HCT116 (cell line): ENCODE results near the gene FGF6. TPM values are rescaled to one million over a fixed set of nuclear protein-coding genes. Genes with fewer than 3 reads are reported as not detected.

Source experiments
- ATAC-seq: fragments of 200-7000 bp; cut with Tn5 transposase; 2 replicates; pipeline ENCODE4 v1.9.1; 2020; ENCODE audit warnings: mild to moderate bottlenecking, moderate library complexity
- BruUV-seq: library from RNA; stranded (reverse); fragments of 400-500 nt; replicated peaks from 2 replicates; lab custom pipeline; 2021; lab: Mats Ljungman, UMichigan
- CTCF ChIA-PET: fragments of 300-600 bp; sonication (Branson Sonifier 250); formaldehyde crosslinking; loops from one replicate; lab custom pipeline; 2021; ENCODE audit warnings: antibody characterized with exemption; lab: Charles Lee
- POLR2A ChIA-PET: fragments of 300-600, 350-600 bp; sonication (Branson Sonifier 250); formaldehyde crosslinking; loops from one replicate; lab custom pipeline; 2021; ENCODE audit warnings: antibody characterized with exemption; lab: Charles Lee
- RAD21 ChIA-PET, 2 experiments: fragments of 300-600 bp; sonication (Branson Sonifier 250); formaldehyde crosslinking; loops; one replicate each; lab custom pipeline; 2023; ENCODE audit warnings: low total read pairs in 2 of 2; ENCODE audit not compliant: uncharacterized antibody in 2 of 2, unreplicated experiment in 2 of 2, low non-redundant PET in 1 of 2; lab: Charles Lee
- DNase-seq: peaks from one replicate; pipeline ENCODE4 v3.0.0-alpha.2; 2010; ENCODE audit warnings: low read depth, low spot score
- H2AFZ ChIP-seq: fragments of 200-600 bp; shearing (Covaris generic), sonication (generic); 2 replicates; pipeline ENCODE4 v1.6.1; 2017; ENCODE audit warnings: low read depth, mixed run types, mixed read lengths, antibody characterized with exemption, low read length; ENCODE audit not compliant: poor library complexity, severe bottlenecking
- H3K27ac ChIP-seq: 2 replicates; pipeline ENCODE4 v1.5.1; 2012; ENCODE audit warnings: low read depth, low read length
- H3K27me3 ChIP-seq: fragments of 200-600 bp; sonication (generic); 2 replicates; pipeline ENCODE4 v1.6.1; 2016; ENCODE audit warnings: mixed run types, low read length, mixed read lengths; ENCODE audit not compliant: insufficient read depth
- H3K36me3 ChIP-seq, 2 experiments: fragments of 200-500 bp in 1 of 2; fragments of 200-600 bp in 1 of 2; sonication (Bioruptor generic) in 1 of 2; sonication (generic) in 1 of 2; 2 replicates each; pipeline versions ENCODE4 v1.5.1 to v1.6.1; 2014 to 2016; ENCODE audit warnings: low read length in 2 of 2, inconsistent platforms in 1 of 2, mixed read lengths in 1 of 2, mixed run types in 1 of 2; ENCODE audit not compliant: insufficient read depth in 2 of 2, control insufficient read depth in 1 of 2
- H3K4me1 ChIP-seq, 2 experiments: fragments of 200-600 bp in 1 of 2; sonication (generic) in 1 of 2; 2 replicates each; pipeline versions ENCODE4 v1.5.1 to v1.6.1; 2012 to 2017; ENCODE audit warnings: low read length in 2 of 2, inconsistent platforms in 1 of 2, mild to moderate bottlenecking in 1 of 2, mixed read lengths in 1 of 2, mixed run types in 1 of 2, moderate library complexity in 1 of 2; ENCODE audit not compliant: insufficient read depth in 2 of 2, control insufficient read depth in 1 of 2
- H3K4me2 ChIP-seq: fragments of 200-600 bp; sonication (generic); 2 replicates; pipeline ENCODE4 v1.6.1; 2017; ENCODE audit warnings: mixed run types, low read length, mixed read lengths
- H3K4me3 ChIP-seq, 2 experiments: fragments of 200-600 bp in 1 of 2; sonication (generic) in 1 of 2; replicated peaks in 1 of 2; 2 replicates each; pipeline ENCODE4 v1.5.1; 2011 to 2016; ENCODE audit warnings: low read length in 2 of 2, control low read depth in 1 of 2, low read depth in 1 of 2, mild to moderate bottlenecking in 1 of 2, mixed read lengths in 1 of 2, mixed run types in 1 of 2
- H3K79me2 ChIP-seq: fragments of 200-600 bp; sonication (generic); 2 replicates; pipeline ENCODE4 v1.6.1; 2017; ENCODE audit warnings: mild to moderate bottlenecking, mixed run types, low read length, moderate library complexity, mixed read lengths; ENCODE audit not compliant: insufficient read depth
- H3K9ac ChIP-seq: fragments of 200-600 bp; sonication (generic); 2 replicates; pipeline ENCODE4 v1.6.1; 2016; ENCODE audit warnings: low read length, mixed read lengths
- H3K9me2 ChIP-seq: fragments of 200-600 bp; sonication (generic), shearing (Covaris generic); 2 replicates; pipeline ENCODE4 v1.6.1; 2017; ENCODE audit warnings: mixed run types, mild to moderate bottlenecking, moderate library complexity; ENCODE audit not compliant: insufficient read depth
- H3K9me3 ChIP-seq, 2 experiments: fragments of 200-500 bp in 1 of 2; fragments of 200-600 bp in 1 of 2; sonication (Bioruptor generic) in 1 of 2; sonication (generic) in 1 of 2; 2 replicates each; pipeline ENCODE4 v1.6.1; 2014 to 2017; ENCODE audit warnings: low read length in 2 of 2, mixed read lengths in 2 of 2, inconsistent platforms in 1 of 2, low read depth in 1 of 2, mild to moderate bottlenecking in 1 of 2, mixed run types in 1 of 2, moderate library complexity in 1 of 2; ENCODE audit not compliant: control insufficient read depth in 1 of 2, insufficient read depth in 1 of 2
- H4K20me1 ChIP-seq: fragments of 200-600 bp; sonication (generic), shearing (Covaris generic); 2 replicates; pipeline ENCODE4 v1.6.1; 2017; ENCODE audit warnings: mixed run types, mild to moderate bottlenecking, moderate library complexity; ENCODE audit not compliant: insufficient read depth
- CBX3 ChIP-seq: IDR thresholded peaks from 2 replicates; pipeline ENCODE4 v1.6.1; 2012; ENCODE audit warnings: low read depth
- ELF1 ChIP-seq: IDR thresholded peaks from 2 replicates; pipeline ENCODE4 v1.6.1; 2012; ENCODE audit warnings: low read depth, borderline replicate concordance
- EZH2 ChIP-seq: fragments of 200-600 bp; sonication (generic); IDR thresholded peaks from 2 replicates; pipeline ENCODE4 v1.6.1; 2017; ENCODE audit warnings: antibody characterized with exemption, mixed run types
- FOSL1 ChIP-seq: IDR thresholded peaks from 2 replicates; pipeline ENCODE4 v1.6.1; 2012; ENCODE audit warnings: low read depth
- JUND ChIP-seq: IDR thresholded peaks from 2 replicates; pipeline ENCODE4 v1.6.1; 2012
- POLR2A ChIP-seq: IDR thresholded peaks from 2 replicates; pipeline ENCODE4 v1.7.0; 2011; ENCODE audit warnings: borderline replicate concordance; ENCODE audit not compliant: insufficient read depth, insufficient read length; ENCODE audit errors: extremely low read depth
- POLR2AphosphoS5 ChIP-seq: IDR thresholded peaks from 2 replicates; pipeline ENCODE4 v1.6.1; 2011; ENCODE audit warnings: mild to moderate bottlenecking, low read depth, low read length, moderate library complexity
- RAD21 ChIP-seq: IDR thresholded peaks from 2 replicates; pipeline ENCODE4 v1.6.1; 2012; ENCODE audit warnings: low read depth, mild to moderate bottlenecking
- REST ChIP-seq: IDR thresholded peaks from 2 replicates; pipeline ENCODE4 v1.6.1; 2012; ENCODE audit warnings: low read depth
- SIN3A ChIP-seq: IDR thresholded peaks from 2 replicates; pipeline ENCODE4 v1.6.1; 2012; ENCODE audit warnings: low read depth
- SP1 ChIP-seq: IDR thresholded peaks from 2 replicates; pipeline ENCODE4 v1.6.1; 2012; ENCODE audit warnings: low read depth
- TCF7L2 ChIP-seq: IDR thresholded peaks from 2 replicates; pipeline ENCODE4 v1.7.0; 2011; ENCODE audit warnings: borderline replicate concordance, inconsistent platforms; ENCODE audit not compliant: insufficient read depth, insufficient read length; ENCODE audit errors: extremely low read depth
- ZFX ChIP-seq: fragments of 450-650 bp; IDR thresholded peaks from 2 replicates; pipeline ENCODE4 v1.6.1; 2017
- ZNF274 ChIP-seq: fragments of 200-500 bp; sonication (Bioruptor generic); IDR thresholded peaks from 2 replicates; pipeline ENCODE4 v1.6.1; 2014; ENCODE audit warnings: mild to moderate bottlenecking, low read depth, low read length, inconsistent platforms
- intact Hi-C: fragments of 100-400 bp; cut with micrococcal nuclease; formaldehyde crosslinking; loops from 2 replicates; pipeline ENCODE4 v1.10.0; 2022
- total RNA-seq: library from RNA; stranded (reverse); gene quantifications from one replicate; pipeline ENCODE4 v1.2.1, GENCODE V29; 2021; ENCODE audit not compliant: unreplicated experiment
- TF ChIP-seq, protein P1 (sequence below): IDR thresholded peaks from 2 replicates; pipeline ENCODE4 v1.6.1; 2011; ENCODE audit warnings: mild to moderate bottlenecking, low read length, moderate library complexity; ENCODE audit not compliant: insufficient replicate concordance; ENCODE audit errors: extremely low read depth
- TF ChIP-seq, protein P2 (sequence below): IDR thresholded peaks from 2 replicates; pipeline ENCODE4 v1.6.1; 2012

The FGF6 gene
- total RNA-seq, 1 experiment from 2014 or later = not detected

- POLR2A ChIA-PET = no interaction called here
- BruUV-seq = no TSS peak
- Histone ChIP-seq H3K27me3 (peaks cover 53% of the 10 kb centered on the region), H4K20me1 (no peaks in the 10 kb centered on the region), H3K36me3 (no peaks in the 10 kb centered on the region), H3K4me3 (no peak overlapping the region), H3K4me2 (no peak overlapping the region), H3K9me3 (no peaks in the 10 kb centered on the region), H3K9ac (no peak overlapping the region), H3K27ac (no peak overlapping the region), H3K4me1 (no peaks in the 10 kb centered on the region), H3K9me2 (no peaks in the 10 kb centered on the region), H2AFZ (no peak overlapping the region), H3K79me2 (no peaks in the 10 kb centered on the region)
- RAD21 ChIA-PET = no interaction called here
- ATAC-seq (no peak), DNase-seq (no peak)
- CTCF ChIA-PET = no interaction called here
- no peak for TF ChIP-seq ZNF274
- intact Hi-C loops = no loop called here
These were observed 49.8 kb downstream of the FGF6 start for GRCh38 chr12:4395818-4396217.

GRCh38 chr12:4393211-4393610 lies 52.4 kb downstream of the FGF6 start:
- ATAC-seq = no peak
- Histone ChIP-seq H3K9ac (no peak overlapping the region), H3K4me1 (no peaks in the 10 kb centered on the region), H3K4me2 (no peak overlapping the region), H3K27me3 (peaks cover 38% of the 10 kb centered on the region), H3K9me3 (no peaks in the 10 kb centered on the region), H3K79me2 (no peaks in the 10 kb centered on the region), H2AFZ (no peak overlapping the region), H3K36me3 (no peaks in the 10 kb centered on the region), H3K4me3 (no peak overlapping the region), H3K9me2 (no peaks in the 10 kb centered on the region), H3K27ac (no peak overlapping the region), H4K20me1 (no peaks in the 10 kb centered on the region)
- RAD21 ChIA-PET = no interaction called here
- BruUV-seq = no TSS peak
- CTCF ChIA-PET = no interaction called here
- intact Hi-C loops = no loop called here
- POLR2A ChIA-PET = no interaction called here
- DNase-seq = no peak
- no peak for TF ChIP-seq RAD21
- no peak for TF ChIP-seq POLR2AphosphoS5
- no peak for TF ChIP-seq POLR2A
- TF ChIP-seq, protein P1, sequence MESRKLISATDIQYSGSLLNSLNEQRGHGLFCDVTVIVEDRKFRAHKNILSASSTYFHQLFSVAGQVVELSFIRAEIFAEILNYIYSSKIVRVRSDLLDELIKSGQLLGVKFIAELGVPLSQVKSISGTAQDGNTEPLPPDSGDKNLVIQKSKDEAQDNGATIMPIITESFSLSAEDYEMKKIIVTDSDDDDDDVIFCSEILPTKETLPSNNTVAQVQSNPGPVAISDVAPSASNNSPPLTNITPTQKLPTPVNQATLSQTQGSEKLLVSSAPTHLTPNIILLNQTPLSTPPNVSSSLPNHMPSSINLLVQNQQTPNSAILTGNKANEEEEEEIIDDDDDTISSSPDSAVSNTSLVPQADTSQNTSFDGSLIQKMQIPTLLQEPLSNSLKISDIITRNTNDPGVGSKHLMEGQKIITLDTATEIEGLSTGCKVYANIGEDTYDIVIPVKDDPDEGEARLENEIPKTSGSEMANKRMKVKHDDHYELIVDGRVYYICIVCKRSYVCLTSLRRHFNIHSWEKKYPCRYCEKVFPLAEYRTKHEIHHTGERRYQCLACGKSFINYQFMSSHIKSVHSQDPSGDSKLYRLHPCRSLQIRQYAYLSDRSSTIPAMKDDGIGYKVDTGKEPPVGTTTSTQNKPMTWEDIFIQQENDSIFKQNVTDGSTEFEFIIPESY = no peak
- TF ChIP-seq SP1 = no peak
- no peak for TF ChIP-seq TCF7L2
- no peak for TF ChIP-seq ZFX
- TF ChIP-seq FOSL1 = no peak
- TF ChIP-seq JUND = no peak
- TF ChIP-seq EZH2 = no peak
- TF ChIP-seq CBX3 = no peak
- no peak for TF ChIP-seq REST
- TF ChIP-seq ELF1 = no peak
- TF ChIP-seq, protein P2, sequence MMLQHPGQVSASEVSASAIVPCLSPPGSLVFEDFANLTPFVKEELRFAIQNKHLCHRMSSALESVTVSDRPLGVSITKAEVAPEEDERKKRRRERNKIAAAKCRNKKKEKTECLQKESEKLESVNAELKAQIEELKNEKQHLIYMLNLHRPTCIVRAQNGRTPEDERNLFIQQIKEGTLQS = no peak
- TF ChIP-seq SIN3A = no peak
